GM19452 (cell line): ENCODE results near the gene MADCAM1.

ENCODE experiments used
- ATAC-seq: cut with Tn5 transposase; IDR thresholded peaks from one replicate; pipeline ENCODE4 v1.9.1; 2021; ENCODE audit not compliant: unreplicated experiment

MADCAM1 gene

GRCh38 chr19:488505-489417, 7.5 kb upstream of the MADCAM1 start:
- peak; percentile 82 for ATAC-seq

- ATAC-seq = no peak
These were observed 6.7 kb upstream of the MADCAM1 start for GRCh38 chr19:489418-490196.

GRCh38 chr19:491146-491741, 5.0 kb upstream of the MADCAM1 start:
- no peak for ATAC-seq

- ATAC-seq = no peak
These were observed 4.2 kb upstream of the MADCAM1 start for GRCh38 chr19:492091-492531.

GRCh38 chr19:493391-494170, 2.7 kb upstream of the MADCAM1 start:
- ATAC-seq = no peak

GRCh38 chr19:494171-495080, 1.9 kb upstream of the MADCAM1 start:
- ATAC-seq = no peak

- ATAC-seq = no peak
These were observed 1.2 kb upstream of the MADCAM1 start for GRCh38 chr19:495081-495401.

- ATAC-seq = no peak
These were observed 729 bp upstream of the MADCAM1 start for GRCh38 chr19:495402-496111.

GRCh38 chr19:496986-497385, 700 bp downstream of the MADCAM1 start:
- no peak for ATAC-seq

GRCh38 chr19:497491-497868, 1.2 kb downstream of the MADCAM1 start:
- ATAC-seq = no peak

GRCh38 chr19:497869-498510, 1.7 kb downstream of the MADCAM1 start:
- no peak for ATAC-seq

- no peak for ATAC-seq
These were observed 2.2 kb downstream of the MADCAM1 start for GRCh38 chr19:498511-498891.

GRCh38 chr19:498977-499623, 2.8 kb downstream of the MADCAM1 start:
- ATAC-seq = no peak

GRCh38 chr19:501646-502045, 5.4 kb downstream of the MADCAM1 start:
- ATAC-seq = no peak

- no peak for ATAC-seq
These were observed 8.3 kb downstream of the MADCAM1 start for GRCh38 chr19:504616-505015.

- peak; percentile 64 for ATAC-seq
These were observed 10.4 kb downstream of the MADCAM1 start for GRCh38 chr19:506404-507285.
